ENCODE data around the gene GMPS. TPM values are rescaled to one million over a fixed set of nuclear protein-coding genes. Genes with fewer than 3 reads are reported as not detected.

The GMPS gene
- total RNA-seq, 1 donor from 2014 or later = 36.7 TPM

Other genes starting within 250 kb of the GMPS start
- gene PLCH1, start 125.6 kb upstream of the GMPS start, total RNA-seq = 8.0 TPM
- gene C3orf33, start 64.4 kb upstream of the GMPS start, total RNA-seq = 4.1 TPM
- gene SLC33A1, start 16.2 kb upstream of the GMPS start, total RNA-seq = 47.8 TPM
- 1.6 TPM for gene KCNAB1, start 249.9 kb downstream of the GMPS start, total RNA-seq

All from mucosa of gallbladder (tissue), 1 donor.